HG02870 (cell line): Measurements from ENCODE around the gene TWNK.
"Not testable (repeated sequence)": the region's sequence is repeated elsewhere in the genome, so short reads cannot be mapped to it uniquely, and the experiment has no call there.

Experiments
- ATAC-seq: cut with Tn5 transposase; IDR thresholded peaks from one replicate; pipeline ENCODE4 v1.9.1; 2021; ENCODE audit warnings: mild to moderate bottlenecking, moderate library complexity; ENCODE audit not compliant: unreplicated experiment

The TWNK gene

DNA sequence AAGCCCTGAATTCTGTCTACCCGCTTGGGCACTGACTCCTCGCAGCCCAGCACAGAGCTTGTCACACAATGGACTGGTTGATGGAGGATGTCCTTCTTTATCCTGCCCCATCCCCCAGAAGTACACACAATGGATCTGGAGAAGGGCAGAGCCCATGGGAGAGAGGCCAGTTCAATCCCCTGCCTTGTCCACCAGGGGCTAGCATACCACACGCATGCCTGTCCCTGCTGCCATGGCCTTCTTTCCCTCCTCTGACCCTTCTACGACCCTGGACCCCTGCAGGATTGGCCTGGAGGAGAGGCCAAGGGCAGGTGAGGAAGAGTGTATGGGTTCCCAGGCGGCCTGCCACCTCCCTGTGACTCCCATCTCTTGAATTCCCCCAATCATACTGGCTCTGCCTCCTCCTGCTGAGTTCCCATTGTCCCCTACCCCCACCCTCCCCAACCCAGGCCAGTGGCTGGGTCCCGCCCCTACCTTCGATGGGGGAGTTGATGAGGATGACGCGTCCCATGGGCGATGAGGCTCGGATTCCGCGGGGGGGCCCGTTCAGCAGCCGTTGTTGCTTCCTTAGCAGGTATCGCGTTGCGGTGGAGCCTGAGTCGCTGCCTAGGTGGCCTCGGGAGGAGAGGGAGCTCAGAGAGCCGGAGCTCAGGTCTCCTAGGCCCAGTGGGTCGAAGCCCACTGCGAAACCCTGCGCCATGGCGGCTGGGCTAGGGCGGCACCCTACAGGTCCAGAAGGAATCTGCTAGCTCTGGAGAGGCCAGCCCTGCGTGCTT, 42.4 kb downstream of the TWNK start:
- no peak for ATAC-seq

DNA sequence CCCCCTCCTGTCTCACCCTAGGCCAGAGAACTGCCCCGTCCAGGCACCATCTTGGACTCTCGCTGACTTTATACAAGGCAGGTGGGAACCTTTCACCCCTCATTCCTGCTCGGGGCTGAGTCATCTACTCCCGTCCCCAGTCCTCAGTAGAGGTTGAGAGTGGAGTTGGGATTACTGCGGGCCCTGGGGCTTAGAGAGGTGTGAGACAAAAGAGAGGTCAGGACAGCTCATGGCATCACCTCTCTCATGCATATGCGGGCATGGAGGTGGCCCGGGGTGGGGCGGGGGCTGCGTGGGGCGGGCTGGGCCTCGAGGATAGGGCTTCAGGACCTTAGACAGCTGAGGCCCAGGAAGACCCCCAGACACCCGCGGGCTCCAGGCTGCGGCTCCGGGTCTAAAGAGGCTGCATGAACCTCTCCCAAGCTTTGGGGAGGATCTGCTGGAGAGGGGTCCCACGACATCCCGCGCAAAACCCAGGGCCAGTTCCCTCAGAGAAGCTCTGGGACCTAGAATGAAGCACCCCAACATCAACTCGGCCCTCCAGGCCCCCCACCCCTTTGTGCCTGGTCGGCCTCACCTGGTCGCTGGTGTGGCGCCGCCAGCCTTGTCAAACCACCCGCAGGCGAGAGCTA, 43.3 kb downstream of the TWNK start:
- no peak for ATAC-seq

DNA sequence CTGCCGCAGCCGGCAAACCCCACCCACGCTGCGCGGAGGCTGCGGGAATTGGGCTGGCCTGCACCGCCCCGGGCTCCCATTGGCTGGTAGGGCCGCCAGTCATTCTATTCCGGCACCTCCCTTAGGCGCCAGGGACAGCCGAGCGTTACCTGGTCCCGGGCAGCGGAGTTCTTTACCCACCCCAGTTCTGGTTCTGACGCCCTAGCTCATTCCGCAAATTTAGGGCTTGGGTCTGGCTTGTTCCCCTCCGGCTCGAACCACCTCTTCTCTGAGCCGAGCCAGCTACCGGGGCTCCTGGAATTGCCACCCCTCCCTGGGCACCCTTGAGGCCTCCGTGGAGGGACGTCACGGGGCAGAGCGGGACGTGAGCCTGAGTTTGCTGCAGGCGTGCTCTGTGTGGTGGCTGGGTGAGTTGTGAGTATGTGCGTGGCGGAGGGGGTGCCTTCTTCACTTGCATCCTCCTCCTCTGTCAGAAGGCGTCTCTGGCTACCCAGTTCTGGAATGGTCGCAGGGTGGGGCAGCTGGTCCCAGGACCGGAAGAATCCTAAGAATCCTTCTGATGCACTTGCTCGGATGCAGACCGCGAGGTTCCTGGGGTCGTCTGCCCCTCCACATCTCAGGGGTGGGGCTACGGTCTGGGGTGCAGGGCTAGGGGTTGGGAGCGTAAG, 43.9 kb downstream of the TWNK start, which contains the start of the genes PDZD7 and SFXN3:
PDZD7 (minus strand) TSS at position 2 of the 668 bp plus-strand sequence. CDS start 910 bp downstream, outside the sequence.
SFXN3 (plus strand) TSS at position 107 of the 668 bp plus-strand sequence. CDS start 3,461 bp downstream, outside the sequence.
- ATAC-seq: peak; percentile 87

DNA sequence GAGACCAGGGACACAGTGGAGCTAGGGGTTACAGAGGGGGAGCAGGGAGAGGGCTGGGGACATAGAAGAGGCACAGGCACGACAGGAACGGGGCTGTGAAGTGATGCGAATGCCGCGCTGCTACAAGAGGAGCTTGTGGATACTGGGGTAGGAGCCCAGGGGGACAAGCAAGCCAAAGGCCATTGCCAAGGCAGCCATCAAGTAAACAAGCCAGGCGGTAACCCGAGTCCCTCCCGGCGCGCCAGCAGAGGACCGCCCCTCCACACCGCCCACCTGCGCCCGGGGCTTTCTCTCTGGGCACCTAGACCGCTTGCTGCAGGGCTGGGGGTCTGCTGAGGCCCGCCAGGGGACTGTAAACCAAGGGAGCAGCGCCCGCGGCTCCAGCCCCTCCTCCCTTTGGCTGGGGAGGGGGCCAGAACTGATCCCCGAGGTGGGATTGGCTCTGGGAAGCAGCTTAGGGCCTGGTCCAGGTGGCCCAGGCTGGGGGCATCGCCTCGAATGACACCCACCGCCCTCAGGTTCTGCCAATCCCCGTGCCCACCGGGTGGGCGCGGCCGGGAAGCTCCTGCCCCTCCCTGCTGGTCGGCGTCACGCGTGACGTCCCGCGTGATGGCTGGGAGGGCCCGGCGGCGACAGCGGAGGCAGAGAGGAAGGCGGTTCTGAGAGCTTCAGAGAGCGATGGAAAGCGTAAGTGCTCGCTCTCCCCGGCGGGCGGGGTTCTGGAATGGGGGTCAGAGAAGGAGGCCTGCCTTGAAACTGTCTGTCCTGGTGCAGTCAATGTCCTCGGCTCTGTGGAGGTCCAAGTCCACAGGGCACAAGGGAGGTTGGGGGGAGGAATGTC, 44.7 kb downstream of the TWNK start:
- ATAC-seq: no peak

DNA sequence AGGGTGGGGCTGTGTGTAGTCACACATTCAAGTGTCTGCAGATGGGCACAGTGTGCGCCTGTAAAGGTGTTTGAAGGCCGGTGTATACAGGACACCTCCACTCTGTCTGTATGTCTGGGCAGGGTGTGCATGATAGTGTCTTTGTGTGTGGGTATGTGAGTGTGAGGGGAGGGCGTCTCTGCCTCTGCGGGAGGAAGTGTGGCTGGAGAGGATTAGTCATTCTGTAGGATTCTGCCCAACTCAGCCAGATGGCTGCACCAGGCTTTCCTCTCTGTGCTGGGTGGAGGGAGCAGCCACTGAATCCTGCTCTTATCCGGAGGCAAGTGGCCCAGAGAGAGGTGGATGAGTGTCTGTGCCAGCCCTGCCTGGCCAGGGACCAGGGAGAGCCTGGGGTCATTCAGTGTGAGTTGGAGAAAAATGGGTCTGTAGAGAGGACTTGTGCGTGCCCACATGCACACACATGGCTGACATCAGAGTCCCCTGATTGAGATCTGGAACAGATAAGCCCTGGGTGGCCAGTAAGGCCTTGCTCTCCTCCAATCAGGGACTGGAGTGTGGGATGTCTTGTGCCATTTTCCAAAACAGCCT, 45.4 kb downstream of the TWNK start:
- ATAC-seq: no peak

DNA sequence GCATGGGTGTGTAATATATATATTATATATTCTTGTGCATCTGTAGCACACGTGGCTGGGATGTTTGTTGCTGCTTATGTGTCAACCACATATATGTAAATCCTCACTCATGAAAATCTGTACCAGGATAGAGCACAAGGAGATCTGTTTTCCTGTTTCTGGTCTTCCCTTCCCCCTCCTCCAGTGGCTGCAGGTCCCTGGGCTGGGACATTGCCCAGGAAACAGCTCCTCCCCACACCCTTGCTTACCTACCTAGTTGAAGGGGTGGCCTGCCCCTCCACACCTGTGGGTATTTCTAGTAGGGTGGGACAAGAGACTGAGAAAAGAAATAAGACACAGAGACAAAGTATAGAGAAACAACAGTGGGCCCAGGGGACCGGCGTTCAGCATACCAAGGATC, 45.9 kb downstream of the TWNK start:
- no peak for ATAC-seq

DNA sequence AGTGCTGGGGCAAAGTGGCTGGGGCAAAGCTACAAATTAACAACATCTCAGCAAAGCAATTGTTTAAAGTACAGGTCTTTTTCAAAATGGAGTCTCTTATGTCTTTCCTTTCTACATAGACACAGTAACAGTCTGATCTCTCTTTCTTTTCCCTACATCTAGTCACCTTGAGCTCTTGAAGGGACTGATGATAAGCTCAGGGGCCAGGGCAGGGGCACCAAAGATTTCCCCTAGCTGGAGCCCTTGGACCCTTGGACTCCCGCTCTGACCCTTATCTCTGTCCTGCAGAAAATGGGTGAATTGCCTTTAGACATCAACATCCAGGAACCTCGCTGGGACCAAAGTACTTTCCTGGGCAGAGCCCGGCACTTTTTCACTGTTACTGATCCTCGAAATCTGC, 47.1 kb downstream of the TWNK start:
- ATAC-seq: not testable (repeated sequence)

DNA sequence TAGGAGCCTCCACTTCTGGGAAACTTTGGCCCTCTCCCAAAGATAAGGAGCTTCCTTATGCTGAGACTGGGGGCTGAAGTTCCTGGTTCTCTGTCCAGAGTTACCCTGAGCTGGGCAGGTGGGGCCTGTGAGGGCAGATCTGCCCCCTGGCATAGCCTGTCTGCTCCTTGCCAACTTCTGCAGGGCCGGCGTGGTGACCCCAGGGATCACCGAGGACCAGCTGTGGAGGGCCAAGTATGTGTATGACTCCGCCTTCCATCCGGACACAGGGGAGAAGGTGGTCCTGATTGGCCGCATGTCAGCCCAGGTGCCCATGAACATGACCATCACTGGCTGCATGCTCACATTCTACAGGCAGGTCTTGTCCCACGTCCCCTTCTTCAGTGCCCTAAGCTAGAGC, 48.0 kb downstream of the TWNK start:
- ATAC-seq: no peak

DNA sequence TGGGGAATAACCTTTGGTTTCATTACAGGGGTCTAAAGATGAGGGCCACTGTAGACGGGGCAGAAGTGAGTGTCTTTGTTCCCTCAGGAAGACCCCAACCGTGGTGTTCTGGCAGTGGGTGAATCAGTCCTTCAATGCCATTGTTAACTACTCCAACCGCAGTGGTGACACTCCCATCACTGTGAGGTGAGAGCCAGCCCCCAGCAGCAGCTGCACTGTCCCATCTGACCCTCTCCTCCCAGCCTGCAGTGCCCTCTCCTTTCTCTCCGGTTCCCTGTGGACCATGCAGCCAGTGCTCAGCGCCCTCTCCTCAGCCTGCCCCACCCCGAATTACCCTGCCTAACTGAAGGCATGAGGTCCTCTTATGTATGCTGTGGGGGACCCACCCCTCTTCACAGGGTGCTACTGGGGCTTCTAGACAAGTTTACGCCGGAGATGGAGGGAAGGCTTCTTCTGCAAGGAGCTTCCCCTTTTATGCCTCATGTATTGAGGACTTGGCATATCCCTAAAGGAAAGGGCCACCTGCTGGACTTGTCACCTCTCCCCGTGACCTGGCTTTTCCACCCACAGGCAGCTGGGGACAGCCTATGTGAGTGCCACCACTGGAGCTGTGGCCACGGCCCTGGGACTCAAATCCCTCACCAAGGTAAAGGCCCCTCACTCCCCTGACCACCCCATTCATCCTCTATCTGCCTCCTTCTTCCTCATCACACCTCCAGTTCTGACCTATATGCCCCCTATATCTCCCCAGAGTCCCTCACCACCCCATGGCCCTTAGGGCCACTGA, 48.8 kb downstream of the TWNK start:
- ATAC-seq: no peak

DNA sequence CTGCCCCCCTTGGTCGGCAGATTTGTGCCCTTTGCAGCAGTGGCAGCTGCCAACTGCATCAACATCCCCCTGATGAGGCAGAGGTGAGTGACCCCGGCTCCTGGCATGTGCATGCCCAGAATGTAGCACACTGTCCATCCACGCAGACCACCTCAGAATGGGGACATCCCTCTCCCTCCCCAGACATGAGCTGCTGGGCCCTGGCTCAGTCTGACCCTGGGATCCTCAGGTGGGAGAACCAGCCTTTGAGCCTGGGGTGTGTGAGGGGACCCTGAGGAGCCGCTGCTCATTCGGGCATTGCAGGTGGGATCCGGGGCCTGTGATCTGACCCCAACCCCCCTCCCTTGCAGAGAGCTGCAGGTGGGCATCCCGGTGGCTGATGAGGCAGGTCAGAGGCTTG, 49.4 kb downstream of the TWNK start:
- no peak for ATAC-seq

DNA sequence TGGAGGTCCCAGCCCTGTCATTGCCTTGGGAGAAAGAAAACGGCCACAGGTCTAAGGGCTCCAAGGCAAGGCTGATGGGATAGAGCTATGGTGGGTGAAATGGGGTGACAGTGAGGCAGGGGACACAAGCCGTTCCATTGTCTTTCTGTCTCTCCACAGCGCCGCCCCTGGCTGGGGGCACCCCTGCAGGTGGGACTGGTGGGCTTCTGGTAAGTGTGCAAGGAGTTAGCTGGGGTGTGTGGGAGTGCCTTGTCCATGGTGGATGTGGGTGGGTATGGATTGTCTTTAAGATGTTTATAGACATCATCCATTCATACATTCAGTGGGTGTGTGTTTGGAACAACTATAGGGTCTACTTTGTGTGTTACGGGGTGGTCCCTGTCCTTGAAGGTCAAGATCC, 51.1 kb downstream of the TWNK start:
- ATAC-seq: no peak

DNA sequence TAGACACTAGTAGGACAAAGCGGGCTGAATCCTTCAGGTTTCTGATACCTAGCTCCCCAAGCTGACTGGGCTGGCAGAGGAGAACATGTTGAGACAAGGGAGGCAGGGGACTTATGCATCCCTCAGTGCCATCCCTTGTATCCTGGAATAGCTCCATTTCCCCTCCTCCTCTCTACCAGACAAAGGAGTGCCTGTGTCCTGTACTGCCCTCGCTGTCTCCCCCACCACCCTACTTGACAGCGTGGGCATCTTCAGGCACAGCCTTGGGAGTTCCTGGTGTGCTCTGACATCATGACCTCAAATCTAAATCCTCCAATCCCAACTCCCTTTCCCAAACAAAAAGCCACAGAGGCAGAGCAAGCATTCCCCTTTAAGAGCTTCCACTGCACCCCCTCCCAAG, 52.7 kb downstream of the TWNK start:
- no peak for ATAC-seq

DNA sequence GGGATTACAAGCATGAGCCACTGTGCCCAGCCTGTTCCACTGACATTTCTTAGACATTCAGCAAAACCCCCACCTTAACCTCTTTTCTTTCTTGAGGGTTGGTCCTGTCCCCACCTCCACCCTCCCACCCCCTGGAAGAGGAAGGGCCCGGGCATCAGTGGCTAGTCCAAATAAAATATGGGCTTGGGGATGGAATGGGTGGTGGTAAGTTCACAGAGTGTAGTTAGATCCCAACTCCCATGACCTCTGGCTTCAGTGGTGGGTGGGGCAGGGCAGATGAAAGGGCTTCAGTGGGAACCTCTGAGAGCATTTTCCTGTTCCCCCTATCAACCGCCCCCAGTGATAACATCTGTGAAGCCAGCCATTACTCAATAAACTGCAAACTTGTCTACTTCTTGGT, 53.5 kb downstream of the TWNK start:
- no peak for ATAC-seq

DNA sequence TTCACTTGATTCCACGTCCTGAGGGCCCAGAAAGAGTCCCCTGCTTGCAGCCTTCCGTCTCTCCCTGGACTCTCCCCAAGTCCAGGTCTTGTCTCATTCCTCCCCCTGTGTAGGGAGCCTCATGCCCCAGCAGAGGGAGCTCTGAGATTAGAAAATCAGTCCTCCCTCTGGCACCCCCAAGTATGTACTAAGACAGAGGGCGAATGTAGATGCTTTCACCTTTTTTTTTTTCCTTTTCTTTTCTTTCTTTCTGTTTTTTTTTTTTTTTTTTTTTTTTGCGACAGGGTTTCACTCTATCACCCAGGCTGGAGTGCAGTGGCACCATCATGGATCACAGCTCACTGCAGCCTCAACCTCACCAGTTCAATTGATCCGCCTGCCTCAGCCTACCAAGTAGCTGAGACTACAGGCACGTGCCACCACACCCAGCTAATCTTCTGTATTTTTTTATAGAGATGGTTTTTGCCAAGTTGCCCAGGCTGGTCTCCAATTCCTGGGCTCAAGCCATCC, 54.0 kb downstream of the TWNK start:
- ATAC-seq: peak; percentile 69

DNA sequence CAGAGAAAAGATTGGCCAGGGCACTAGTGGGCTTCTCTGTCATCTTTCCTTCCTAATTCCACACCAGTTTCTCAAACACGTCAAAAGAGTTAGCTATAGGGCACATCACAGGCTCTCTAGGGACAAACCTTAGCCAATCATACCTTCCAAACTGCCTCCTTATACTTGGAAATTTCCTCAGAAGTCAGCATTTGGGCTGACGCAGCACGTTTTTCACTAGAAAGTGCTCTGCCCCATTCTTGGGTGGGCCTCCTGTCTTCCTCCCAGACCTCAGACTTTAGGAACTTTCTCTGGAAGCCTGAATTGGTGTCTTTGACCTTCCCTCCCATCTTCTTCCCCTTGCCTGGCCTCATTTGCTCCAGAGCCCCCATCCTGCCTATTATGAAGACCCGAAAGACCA, 54.8 kb downstream of the TWNK start:
- ATAC-seq: no peak

DNA sequence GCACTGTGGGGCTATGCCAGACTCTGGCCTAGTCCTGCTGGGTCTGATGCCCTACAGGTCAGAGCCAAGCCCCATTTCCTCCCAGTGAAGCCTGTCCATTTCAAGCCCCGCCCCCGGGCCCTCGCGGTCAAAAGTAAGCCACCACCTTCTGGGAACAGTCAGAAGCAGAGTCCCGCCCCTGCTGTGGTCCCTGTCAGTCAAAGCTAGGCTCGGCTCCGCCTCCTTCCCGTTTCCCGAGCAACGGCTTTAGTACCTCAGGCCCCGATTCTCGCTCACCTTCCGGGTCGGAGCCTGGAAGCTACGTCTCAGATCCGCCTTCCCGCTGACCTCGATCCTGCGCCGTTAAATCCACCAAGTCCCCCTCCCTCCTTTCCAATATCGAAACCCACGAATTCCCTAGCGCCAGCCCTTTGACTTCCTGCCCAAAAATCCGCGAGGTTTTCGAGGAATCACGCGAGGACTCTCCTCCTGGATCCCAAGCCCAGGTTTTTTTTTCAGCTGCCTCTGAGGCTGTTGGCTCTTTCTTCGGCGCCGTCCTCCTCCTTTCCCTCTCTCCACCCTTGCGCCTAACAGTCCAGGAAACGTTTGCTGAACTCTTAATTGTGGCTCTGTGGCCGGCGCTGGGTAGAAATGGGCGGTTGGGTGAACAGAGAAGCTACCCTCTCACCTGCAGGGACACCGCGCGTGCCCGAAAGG, 55.5 kb downstream of the TWNK start:
- peak; percentile 94 for ATAC-seq

DNA sequence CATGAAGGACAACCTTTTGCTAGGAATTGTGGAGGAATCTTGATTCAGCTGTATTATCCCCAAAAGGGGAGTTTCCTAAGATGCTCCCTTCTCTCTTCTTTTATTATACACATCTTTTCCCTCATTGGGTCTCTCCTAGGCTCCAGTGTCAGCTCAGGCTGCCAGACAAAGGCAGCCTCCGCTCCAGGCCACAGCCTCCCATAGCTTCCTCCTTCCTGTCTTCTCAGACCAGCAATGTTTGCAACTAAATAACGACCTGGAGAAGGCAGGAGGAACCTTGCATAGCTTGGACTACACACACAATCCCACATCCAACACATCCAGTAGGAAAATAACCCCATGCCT, 56.0 kb downstream of the TWNK start:
- ATAC-seq: no peak
